ENCODE measurements around the gene PMM1.
A peak's percentile ranks its signal among the peaks of the same experiment; 100 is the strongest.

PMM1 gene

DNA sequence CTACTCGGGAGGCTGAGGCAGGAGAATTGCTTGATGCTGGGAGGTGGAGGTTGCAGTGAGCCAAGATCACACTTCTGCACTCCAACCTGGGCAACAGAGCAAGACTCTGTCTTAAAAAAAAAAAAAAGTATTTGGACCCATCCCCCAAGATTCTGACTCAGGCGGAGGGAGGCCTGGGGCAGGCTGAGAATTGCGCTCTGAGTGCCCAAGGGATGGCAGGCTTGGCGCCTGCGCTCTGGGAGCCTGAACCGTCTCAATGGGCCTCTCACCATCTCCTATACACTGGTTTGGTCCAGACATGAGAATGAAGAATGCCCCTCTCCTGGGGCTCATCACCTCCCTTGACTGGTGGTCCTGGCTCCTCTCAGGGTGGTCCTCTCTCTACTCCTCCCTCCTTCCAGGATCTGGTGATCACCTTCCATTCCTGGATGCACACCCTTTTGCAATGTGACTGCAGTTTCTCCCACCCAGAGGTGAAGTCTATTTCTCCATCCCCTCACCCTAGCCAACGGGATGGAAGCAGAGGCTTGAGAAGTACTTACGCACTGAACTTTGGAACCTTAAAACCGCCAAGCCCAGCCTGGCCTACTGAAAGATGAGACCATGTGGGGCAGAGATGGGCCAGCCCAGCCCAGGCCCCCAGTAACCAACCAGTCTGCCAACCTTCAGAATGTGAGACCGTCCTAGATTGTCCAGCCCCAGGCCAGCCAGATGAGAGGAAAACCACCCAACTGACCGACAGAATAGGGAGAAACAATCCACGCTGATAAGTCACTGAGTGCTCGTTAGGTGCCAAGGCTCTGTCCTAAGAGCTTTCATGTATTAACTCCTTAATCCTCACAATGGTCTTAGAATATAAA, 50.3 kb downstream of the PMM1 start:
- DNase-seq (ENCODE audit: low read depth in 1 of 2, low spot score in 1 of 2): no peak

DNA sequence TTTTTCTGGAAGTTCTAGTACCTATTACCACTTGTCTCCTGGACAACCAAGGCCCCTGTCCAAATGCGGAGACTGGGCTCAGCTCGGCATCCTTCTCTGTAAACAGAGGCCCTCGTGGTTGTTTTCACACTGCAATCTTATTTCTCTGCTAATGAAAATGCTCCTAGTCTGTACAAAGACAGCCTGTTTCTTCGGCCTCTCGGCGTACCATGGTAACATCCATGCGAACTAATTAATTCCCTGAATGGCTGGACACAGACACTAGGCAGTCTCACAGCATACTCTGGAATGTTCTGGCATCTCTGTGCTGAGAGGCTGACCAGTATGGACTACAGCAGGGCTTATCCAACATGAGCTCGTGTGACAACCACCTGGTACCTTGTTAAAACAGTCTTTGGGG, 51.1 kb downstream of the PMM1 start:
- DNase-seq (ENCODE audit: low read depth in 1 of 2, low spot score in 1 of 2): no peak

DNA sequence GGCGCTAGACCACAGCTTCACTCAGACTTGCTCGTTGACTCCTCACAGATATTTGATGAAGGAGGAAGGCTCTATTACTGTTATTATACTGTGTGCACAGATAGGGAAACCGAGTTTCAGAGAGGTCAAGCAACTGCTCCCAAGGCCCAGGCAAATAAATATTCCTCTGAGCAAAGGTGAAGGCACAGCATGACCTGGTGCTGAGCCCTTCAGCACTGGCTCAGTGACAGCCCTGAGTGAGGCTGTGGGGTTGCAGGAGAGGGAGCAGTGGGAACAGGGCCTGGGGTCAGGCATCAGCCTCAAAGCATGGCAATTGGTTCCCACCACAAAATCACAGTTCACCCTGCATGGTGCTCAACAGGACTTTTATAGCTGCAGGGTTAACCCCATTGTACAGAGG, 52.4 kb downstream of the PMM1 start:
- DNase-seq (ENCODE audit: low read depth in 1 of 2, low spot score in 1 of 2): no peak

DNA sequence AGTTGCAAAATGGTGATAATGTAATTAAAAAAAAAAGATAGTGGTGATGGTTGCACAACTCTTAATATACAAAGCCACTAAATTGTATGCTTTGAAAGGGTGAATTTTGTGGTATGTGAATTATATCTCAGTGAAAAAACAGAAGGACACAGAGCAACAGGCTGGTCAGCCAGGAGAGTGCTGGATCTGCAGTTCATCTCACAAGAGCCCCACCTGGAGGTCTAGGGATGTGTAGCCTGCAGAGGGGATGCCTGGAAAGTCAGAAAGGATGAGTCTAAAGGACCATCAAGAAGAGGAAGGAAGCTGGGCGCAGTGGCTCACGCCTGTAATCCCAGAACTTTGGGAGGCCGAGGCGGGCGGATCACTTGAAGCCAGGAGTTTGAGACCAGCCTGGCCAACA, 54.4 kb downstream of the PMM1 start:
- DNase-seq (ENCODE audit: low read depth in 1 of 2, low spot score in 1 of 2): no peak

DNA sequence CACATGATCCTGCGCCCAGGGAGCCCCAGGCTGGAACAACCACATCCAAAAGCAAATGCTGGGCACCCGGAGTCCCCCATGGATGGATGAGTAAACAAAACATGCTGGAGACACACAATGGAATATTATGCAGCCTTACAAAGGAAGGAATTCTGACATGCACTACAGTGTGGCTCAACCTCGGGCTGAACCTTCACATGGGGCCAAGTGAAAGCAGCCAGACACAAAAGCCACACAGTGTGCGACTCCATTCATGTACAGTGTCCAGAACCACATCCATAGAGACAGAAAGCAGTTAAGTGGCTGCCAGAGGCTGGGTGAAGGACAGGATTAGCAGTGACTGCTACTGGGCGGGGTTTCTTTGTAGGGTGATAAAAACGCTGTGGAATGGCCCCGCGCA, 55.4 kb downstream of the PMM1 start:
- no peak for DNase-seq (ENCODE audit: low read depth in 1 of 2, low spot score in 1 of 2)

DNA sequence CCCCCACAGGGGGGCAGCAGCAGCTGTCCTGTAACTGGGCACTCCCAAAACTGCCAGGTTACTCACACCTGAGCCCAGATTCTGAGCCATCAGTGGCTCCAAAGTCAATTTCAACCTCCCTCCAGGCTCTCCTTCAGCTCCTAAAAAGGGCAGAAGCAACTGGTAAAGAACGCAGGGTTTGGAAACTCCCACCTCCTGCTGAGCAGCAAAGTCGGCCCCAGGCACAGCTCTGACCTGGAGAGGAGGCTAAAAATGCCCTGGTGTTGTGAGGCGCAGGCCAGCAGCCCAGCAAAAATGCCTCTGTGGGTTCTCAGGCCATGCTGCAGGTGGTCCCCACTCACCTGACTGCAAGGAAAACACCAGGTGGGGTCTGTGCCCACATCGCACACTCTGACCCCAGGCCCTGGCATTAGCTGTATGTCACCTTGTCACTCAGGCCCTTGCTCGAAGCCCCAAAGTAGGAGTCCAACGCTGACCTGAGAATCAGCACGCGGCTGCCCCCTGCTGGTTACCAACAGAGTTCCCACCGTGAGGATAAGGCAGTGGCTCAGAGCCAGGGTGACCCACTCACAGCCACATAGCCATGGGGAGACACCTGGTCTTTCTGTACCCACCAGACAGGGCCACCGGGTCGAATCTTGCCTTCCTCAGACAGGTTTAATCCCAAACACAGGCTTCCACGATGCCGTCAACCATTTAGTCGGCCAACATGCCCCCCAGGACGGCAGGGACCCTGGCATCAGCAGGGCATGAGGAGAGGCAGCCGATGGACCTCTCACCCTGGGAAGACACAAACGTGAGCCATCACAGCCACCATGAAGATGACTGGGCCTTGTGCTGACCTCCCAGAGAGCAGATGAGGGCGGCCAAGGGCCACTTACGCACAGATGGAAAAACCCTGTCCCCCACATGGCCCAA, 56.5 kb downstream of the PMM1 start:
- peak; percentile 48 to 49 for DNase-seq (ENCODE audit: low read depth in 1 of 2, low spot score in 1 of 2)

DNA sequence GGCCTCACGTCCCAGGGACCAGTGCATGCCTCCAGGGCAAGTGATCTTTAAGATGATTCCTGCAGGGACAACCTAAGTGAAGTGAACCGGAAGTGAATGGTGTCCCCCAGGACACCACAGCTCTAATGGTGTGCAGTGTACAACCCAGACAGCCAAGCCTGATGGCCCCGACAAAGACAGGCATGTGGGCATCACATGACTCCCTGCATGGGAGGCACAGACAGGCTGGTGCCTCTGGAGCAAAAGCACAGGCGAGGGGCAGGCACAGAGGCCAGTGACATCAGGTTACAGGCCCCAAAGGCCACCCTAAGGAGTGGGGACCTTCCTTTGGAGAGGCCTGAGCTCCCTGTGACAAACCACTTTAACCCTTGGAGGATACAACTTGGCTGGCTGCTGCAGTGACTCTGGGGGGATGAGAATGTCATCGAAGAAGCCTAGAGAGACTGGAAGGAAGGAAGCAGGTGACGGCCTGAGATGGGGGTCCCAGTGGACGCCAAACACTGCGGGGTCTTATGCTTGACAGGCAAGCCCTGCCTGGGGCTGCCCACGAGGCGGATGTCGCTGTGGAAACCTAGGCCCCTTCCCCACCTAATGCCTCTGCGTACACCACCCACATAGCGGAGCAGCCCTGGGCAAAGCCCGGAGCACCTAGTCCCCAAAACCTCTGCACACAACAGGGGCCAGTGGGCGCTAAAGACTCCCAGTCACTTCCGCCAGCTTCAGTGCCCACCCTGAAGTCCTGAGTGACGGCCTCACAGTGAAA, 57.7 kb downstream of the PMM1 start:
- no peak for DNase-seq (ENCODE audit: low read depth in 1 of 2, low spot score in 1 of 2)

DNA sequence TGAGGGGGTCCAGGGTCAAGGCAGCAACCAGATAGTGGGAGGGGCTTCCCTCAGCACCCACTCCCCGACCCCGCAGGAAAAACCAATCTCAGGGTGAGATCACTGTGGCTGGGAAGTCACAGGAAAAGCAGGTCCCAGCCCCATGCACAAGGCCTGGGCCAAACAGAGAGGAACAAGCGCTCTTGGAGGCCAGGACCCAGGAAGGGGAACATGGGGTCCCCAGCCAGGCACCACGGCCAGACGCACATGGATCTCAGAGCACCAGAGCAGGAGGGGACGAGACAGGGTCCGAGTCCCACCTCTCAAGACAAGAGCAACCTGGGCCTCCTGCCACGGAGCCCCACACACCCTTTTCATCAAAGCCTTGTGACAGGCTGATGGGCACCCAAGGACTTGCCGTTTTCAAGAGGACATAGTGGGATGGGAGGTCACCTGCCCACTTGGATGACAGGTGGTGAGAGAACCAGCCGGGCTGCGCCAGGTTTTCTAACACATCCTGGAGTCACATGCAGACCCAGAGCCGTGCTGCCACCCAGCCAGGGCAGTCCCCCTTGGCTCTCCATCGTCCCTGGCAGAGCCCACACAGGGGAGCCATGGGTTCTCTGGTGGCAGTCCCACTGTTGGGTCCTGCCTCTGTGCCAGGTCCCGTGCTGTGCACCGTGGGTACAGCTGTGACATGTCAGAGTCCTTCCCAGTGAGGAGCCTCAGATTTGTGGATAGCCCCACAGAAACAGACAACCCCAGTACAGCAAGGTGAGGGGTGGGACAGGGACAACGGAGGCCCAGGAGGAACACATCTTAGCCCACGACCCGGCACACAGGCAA, 58.5 kb downstream of the PMM1 start:
- no peak for DNase-seq (ENCODE audit: low read depth in 1 of 2, low spot score in 1 of 2)

DNA sequence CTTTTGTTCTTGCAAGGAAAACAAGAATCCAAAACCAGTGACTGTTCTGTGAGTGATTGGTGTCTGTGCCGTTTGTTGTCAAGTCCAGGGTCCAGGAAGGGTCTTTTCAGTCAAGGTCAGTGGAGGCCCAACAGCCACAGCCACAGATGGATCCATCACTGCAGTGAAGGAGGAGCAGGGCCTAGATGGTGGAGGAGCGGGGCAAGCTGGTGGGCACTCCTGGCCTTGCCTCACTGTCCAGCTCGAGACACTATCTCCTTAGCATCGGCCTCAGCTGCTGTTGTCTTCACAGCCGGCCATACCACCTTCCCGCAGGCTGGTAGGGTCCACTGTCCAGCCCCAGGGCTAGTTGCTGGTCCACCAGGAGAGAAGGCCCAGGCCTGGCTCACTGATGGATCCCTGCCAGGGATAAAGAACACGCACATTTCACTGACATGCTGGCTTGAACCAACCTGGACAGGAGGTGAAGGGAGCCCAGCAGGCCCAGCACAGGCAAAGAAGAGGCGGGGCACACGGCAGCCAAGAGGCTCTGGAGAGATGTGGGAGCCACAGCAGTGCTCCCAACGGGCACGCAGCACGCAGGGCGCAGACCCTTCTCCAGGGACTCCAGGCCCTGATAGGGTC, 60.6 kb downstream of the PMM1 start:
- DNase-seq (ENCODE audit: low read depth in 1 of 2, low spot score in 1 of 2): no peak

DNA sequence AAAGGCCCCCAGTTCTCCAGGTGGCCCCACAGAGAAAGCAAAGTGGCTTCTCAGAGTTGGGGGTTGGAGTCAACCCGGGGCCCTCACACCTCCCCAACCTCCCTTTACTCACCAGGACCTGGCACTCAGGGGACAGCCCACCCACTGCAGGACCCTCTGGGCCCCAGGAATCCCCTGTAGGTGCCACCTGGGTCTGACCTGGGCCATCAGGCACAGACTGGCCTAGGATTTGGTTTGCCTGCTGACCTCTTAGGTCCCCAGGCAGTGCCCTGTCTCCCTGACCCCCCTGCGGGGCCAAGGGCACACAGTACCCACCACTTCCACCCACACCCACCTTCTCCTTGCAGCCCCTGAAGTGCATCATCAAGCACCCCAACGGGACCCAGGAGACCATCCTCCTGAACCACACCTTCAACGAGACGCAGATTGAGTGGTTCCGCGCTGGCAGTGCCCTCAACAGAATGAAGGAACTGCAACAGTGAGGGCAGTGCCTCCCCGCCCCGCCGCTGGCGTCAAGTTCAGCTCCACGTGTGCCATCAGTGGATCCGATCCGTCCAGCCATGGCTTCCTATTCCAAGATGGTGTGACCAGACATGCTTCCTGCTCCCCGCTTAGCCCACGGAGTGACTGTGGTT, 61.4 kb downstream of the PMM1 start:
- no peak for DNase-seq (ENCODE audit: low read depth in 1 of 2, low spot score in 1 of 2)
